NOMO-1 treated with DMSO at 0.1 percent for 48 hours (cell line): Measurements from ENCODE around the gene LRRC71.
"Not testable (repeated sequence)": the region's sequence is repeated elsewhere in the genome, so short reads cannot be mapped to it uniquely, and the experiment has no call there.

Experiments
- DNase-seq: peaks from one replicate; lab custom pipeline; 2025; ENCODE audit not compliant: unreplicated experiment; lab: John Stamatoyannopoulos, UW

LRRC71 gene

DNA sequence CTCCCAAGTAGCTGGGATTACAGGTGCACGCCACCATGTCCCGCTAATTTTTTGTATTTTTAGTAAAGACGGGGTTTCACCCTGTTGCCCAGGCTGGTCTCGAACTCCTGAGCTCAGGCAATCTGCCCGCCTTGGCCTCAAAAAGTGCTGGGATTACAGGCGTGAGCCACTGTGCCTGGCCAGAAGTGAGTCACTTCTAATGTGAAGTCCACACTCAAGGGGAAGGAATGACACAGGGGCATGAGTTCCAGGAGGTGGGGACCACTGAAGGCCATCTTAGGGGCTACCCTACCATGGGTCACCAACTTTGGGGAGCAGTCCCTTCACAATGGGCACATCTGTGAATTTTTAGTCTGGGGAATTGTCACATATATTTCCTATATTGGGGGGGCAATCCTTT, 6.3 kb downstream of the LRRC71 start:
- not testable (repeated sequence) for DNase-seq

DNA sequence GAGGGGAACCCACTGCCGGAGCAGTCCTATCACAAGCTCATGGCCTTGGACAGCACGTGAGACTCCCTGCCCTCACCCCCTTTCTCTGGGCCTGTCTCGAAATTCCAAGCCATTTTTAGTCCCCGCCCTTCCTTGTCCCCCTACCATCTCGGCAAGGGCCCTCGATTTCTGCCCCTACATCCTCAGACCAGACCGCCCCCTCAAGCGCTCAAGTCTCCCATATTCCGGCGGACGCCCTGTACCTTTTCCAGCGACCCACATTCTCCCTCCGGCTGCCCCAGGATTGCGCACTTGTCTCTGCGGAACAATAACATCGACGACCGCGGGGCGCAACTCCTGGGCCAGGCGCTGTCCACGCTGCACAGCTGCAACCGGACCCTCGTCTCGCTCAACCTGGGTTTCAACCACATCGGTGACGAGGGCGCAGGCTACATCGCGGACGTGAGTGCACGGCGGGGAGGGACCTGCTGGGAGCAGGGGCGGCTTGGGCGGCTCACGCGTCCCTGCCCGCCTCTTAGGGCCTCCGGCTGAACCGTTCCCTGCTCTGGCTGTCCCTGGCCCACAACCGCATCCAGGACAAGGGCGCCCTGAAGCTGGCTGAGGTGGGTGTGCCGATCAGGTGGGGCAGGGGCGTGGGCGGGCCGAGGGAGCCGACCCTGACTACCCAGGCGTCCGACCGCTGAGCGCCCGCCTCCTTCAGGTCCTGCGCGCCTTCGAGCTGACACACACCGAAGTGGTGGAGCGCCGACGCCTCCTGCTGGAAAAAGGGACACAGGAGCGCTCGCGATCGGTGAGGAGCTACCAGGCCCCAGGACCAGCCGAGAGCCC, 7.0 kb downstream of the LRRC71 start:
- peak; percentile 59 for DNase-seq

DNA sequence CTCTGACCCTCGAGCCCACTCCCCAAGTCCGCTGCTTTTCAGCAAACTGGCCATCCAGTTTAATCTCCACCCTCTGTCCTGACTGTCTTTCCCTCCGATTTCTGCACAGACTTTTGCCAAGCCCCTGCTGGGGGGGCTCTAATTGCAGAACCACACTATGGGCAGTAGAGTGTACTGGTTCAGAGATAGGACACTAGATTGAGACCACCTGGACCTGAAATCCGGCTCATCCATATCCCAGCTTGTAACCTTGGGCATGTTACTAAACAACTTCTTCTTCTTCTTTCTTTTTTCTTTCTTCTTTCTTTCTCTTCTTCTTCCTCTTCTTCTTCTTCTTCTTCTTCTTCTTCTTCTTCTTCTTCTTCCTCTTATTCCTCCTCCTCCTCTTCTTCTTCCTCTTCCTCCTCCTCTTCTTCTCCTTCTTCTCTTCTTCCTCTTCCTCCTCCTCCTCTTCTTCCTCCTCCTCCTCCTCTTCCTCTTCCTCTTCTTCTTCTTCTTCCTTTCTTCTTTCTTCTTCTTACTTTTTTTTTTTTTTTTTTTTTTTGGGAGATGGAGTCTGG, 7.7 kb downstream of the LRRC71 start:
- peak; percentile 46 for DNase-seq

DNA sequence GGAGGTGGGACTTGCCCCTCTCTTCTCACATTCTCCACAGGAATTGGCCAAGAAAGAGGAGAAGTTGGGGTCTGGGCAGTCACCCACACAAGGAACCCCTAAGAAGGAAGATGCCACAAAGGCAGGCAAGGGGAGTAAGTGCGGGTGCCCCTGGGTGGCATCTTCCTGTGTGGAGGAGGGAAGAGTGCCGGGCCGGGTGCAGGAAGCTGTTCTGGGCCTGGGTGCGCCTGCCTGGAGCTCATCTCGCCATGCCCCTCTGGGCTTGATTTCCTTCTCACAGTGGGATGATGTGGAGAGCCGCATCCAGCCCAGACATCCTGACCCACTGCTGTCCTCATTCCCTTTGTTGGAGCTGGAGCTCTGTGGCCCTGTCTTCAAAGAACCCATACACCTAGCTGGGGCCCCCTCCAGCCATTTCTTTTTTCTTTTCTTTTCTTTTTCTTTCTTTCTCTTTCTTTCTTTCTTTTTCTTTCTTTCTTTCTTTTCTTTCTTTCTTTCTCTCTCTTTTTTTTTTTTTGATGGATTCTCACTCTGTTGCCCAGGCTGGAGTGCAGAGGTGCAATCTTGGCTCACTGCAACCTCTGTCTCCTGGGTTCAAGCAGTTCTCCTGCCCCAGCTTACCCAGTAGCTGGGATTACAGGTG, 9.3 kb downstream of the LRRC71 start:
- DNase-seq, result no peak

DNA sequence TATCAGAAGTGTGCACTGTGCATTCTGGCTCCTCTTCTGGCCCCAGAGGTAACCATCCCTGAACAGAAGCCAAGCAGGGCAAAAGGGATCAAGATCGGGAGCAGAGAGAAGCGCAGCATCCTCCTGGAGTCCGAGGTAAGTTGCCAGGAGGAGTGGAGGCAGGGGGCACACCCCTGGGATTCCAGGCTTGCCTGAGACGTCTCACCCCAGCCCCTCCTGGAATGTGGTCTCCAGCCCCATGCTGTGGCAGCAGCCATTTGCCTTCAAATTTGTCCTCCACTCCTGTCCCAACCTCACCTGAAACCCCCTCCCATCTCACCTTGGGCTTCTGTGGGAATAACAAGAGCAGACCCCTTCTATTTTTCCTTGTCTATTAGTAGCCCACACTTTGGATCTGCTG, 10.1 kb downstream of the LRRC71 start:
- no peak for DNase-seq

DNA sequence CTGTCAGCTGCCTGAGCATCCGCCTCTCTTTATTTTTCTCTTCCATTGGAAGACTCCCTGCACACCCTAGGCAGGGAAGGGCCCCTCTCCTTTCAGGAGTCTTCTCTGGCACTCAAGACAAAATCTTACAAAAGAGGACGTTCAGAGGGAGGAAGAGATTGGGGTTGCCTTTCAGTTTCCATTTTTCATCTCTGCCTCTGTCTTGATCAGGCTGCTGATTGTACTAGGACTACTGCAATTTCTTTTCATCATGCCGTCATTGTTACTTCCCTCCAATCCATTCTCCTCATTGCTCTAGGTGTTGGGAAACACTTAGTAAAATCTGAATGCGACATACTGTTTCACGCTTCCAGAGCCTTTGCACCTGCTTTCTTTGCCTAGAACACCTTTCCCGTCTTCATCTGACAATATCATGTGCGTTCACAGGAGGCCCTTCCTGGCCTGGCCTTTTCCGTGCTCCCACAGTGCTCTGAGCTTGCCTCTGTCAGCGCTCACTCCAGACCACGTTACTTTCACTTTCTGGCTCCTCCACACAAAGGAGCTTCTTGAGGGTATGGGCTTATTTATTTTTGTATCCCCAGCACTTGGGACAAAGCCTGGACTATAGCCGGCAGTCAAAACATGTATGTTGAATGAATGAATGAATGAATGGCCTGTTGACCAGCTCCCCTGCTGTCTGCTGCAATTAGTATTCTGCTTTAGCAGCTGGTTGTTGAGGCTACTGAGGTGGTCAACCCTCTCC, 10.9 kb downstream of the LRRC71 start:
- no peak for DNase-seq

DNA sequence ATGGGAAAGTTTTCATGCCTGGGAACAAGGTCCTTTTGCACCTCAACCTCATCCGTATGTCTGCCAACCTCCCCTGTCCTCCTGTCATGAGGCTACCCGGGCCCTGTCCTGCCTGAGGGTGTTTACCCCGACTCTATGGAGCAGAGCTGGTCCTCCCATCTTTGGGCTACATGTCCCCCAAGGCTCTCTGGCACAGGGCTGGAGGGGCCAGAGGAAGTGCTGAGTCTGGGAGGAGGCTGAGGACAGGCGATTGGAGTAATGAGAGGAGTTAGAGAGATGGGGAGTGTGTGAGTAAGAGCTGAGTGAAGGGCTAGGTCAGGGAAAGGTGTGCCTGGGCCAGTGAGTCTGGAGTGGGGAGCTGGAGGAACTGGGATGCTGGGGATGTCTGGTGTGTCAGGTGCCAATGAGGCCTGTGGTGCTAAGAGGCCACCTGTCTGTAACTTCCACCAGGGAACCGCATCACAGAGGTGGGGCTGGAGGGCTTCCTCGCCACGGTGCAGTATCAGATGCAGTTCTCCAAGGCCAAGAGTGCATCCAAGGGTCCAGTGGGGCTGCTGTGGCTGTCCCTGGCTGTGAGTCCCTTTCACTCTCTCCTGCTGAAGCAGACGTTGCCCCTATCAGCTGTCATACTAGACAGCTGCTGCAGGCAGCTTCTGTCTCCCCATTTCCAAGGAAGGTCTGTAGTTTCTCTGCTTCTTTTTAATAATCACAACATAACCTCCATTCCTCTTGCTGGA, 11.7 kb downstream of the LRRC71 start:
- DNase-seq, result no peak

DNA sequence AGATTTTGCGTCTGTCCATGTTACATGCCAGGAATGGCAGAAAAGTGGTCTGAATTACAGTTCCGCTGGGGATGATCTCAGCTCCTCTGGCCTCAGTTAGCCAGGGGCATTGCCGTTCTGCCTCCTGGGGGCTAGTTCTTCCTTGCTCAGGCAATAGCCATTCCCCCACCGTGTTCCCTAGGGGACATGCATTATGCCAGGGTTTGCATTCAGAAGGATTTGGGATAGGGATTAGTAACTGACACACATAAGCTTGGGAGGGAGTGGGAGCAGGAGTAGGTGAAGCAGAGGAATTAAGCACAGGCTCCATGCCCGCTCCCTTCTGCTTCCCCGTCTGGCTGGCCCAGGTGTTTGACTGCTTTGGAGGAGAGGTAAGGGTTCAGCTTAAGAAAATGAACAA, 12.7 kb downstream of the LRRC71 start:
- DNase-seq, result no peak

DNA sequence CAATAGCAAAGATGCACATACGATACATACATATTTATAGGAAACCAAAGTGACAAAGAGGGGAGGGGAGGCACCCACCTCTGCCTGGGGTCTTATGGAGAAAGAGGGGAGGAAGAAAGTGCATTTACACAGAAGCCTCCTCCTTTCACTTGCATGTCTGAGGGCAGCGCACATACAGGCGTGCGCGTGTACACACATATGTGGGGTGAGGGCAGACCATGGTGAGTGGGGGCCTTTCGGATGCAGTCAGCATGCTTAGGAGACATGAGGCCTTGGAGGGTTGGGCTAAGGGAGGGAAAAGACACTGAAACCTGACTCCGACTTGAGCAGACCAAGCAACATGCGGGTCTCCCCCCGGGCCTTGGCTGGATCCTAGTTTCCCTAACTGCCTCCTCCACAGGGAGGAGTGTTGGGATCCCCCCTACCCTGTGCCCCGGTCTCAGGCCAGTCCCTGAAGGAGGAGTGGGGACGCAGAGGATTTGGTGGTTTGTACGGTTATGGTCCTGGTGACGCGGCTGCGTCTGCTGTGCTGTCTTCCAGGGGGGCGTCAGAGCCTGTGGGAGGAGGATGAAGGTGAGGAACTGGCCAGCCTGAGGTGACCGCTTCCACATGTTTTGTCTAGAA, 15.2 kb downstream of the LRRC71 start:
- no peak for DNase-seq

DNA sequence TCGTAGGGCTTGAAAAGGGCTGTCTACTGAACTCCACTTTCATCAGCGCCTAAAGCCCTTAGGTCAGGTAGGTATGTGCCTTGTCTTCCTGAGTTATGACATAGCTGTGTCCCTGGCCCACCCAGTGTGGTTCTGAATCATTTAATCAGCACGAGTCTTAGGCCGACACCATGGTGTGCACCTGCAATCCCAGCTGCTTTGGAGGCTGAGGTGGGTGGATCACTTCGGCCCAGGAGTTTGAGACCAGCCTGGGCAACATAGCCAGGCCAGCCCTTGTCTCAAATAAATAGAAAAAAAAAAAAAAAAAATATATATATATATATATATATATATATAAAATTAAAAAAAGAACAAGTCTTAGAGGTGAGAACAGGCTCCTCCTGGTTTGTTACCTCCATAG, 15.8 kb downstream of the LRRC71 start:
- DNase-seq, result no peak

DNA sequence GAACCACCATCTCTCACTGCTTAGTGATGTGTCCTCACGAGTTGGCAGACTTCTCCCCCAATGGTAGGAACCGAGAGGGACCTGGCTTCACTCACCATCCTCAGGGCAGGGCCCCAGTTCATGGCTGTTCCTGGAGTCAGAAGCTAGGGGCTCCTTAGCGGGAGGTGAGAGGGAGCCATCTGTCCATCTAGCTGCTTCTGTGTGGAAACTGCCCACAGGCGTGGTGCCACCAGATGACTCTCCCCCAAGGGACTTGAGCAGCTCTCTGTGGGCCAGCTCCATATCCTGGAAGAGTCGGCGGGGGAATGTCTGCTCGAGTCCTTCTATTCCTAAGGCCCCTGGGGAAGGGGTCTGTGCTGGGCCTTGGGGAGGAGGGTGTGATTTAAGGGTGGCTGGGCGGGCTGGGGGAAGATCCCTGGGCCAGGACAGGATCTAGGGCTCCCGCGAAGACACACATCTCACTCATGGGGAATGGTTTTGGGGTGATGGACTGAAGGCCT, 16.3 kb downstream of the LRRC71 start:
- DNase-seq, result no peak

DNA sequence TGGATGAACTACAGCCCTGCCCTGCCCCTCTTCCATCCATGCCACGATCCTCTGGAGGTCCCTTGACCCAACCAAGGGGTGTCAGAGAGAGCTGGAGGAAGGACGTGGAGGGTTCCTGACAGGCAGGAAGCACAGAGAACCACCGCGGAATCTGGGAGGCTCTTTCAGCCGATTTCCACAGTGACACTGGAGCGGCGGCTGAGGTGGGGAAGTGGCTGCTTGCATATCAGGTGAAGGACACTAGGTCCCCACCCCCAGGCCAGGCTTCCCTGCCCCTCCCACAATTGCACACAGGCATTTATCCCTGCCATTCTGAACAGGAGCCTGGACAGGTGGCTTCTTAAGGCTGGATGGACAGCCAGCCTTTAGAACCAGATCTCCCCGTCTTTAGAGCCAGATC, 17.5 kb downstream of the LRRC71 start:
- DNase-seq, result no peak

DNA sequence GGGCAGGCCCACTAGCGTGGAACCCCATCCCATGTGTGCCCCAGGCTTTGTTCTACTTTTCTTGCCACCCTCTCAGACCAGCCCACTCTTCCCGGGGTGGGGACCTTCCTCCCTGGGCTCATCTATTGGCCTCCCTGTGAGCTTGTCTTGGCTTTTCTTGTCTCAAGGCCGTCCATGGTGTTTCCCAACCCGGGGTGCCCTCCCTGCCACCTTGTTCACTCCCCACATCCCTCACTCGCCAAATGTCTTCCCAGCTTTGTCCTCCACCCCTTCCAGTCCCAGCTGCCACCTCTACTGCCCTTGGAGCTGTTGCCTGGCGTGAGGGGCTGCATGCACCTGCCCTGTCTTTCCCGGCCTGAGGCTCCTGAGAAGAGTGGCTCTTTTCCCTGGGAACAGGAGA, 18.4 kb downstream of the LRRC71 start:
- no peak for DNase-seq

DNA sequence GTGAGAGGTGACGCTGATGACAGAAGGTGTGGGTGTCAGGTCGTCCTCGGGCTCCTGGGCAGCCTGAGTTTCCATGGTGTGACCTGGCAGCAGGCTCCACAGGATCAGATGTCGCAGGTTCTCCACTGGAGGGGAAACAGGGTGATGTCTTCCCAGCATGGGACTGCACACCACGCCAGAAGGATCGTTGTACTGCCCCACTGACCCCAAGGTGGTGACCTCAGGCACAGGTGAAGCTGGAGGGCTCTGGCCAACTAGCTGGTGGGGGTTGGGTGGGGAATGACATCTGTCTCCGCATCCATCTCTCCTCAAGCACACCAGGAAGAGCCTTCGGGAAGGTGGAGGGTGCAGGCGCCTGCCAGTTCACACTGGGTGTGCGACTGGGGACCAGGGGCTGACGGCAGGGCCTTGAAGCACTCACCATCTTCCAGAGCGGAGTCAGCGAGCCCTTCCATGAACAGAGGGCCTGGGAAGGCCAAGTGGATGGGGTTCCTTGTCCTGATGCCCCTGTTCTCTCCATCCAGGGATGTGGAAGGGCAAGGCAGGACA, 19.4 kb downstream of the LRRC71 start:
- DNase-seq, result no peak

DNA sequence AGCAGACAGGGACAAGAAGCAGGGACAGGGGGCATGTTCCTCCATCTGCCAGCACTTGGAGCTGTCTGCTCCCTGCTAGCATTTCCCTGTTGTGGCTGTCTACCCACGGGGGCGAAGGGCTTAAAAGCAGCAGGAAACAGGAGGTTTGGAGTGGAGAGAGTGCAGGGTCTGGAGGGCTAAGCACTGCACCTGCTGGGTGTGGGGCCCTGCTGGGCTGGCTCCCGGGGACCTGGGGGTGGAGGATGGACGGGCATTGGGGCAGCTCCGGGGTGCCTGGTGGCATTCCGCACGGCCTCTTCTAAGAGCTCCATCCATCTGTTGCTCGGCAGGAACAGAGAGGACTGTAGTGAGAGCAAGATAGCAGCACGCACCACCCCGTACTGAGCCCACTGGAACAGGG, 21.2 kb downstream of the LRRC71 start:
- DNase-seq, result no peak

DNA sequence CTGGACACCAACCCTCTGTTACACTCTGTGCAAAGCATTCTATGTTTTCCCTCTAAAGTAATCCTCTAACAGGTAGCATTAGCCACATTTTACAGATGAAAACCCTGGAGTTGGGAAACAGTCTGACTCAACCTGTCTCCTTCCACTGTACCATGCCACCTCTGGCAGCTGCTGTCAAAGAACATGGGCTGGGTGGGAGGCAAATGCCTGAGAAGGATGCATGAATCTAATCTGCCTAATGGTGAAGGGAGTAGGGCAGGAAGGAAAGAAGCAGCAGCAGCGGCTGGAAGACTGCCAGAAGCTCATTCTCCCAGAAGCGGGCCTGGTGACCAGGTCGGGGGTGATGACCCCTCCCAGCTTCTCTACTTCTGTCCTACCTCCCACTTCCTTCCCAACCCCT, 21.7 kb downstream of the LRRC71 start:
- no peak for DNase-seq

DNA sequence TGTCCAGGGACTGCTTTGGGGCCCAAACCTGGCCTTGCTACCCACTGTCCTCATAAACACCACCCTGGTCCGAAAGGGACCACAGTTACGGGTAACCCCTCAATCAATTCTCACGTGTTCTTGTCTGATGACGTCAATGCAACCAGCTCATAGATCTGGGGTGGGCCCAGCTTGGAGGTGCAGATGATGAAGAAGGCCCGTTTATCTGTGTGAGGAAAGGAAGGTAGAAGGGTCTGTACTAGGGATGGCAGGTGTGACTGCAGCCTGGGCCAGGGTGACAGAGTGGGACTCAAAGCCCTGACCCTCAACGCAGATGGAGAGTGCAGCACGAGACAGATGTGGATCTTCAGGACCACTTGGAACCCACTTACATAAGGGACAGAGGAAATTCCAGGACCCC, 22.1 kb downstream of the LRRC71 start:
- no peak for DNase-seq

DNA sequence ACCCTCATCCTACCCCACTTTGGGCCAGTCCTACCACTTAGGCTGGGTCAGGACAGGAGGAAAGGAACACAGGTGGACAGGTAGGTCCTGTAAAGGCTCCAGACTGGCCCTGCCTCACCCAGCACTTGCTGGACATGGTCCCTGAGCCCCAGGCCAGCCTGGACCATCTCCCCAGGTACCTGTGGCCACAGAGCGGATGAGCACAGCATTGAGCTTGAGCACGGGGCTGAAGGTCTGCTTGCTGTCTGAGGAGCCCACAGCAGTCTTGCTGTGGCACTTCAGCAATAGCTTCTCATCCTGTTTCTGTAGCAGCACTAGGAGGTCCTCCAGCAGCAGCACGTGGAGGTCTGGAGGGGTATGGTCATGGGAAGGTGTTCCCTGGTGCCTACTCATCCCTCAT, 23.3 kb downstream of the LRRC71 start:
- no peak for DNase-seq

DNA sequence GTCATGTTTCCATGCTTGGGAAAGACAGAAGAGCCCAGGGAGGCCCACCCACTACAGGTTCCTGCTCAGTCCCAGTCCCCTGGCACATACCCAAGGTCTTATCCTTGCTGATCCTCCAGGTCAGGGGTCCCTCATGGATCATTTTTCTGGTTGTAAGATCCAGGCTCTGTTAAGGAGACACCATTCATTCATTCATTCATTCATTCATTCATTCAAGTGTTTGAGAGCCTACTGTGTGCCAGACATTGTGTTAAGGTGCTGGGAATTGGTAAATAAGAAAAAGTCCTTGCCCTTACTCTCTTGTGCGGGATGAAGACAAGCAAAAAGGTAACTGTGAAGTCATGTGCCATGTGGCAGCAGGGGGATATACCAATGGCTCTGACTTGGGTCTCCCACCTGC, 23.8 kb downstream of the LRRC71 start:
- DNase-seq, result no peak

DNA sequence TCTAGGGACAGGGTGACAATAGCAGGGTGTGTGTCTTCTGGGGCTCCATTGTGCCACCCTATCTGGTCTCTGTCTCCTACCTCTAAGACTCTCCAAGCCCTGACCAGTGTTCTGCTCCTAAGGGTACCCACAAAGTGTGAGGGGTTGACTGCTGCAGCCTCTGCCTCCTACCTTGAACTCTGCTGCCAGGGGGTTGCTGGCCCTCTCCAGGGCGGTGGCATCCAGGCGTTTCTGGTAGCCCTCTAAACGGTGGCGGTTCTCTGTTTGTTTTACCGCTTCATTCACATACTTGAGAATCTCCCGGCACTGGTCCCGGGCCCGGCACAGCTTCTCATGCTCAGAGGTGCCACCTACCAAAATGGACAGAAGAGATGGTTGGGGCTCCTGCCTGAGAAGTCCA, 24.4 kb downstream of the LRRC71 start:
- no peak for DNase-seq
